Endothelial cell of umbilical vein (primary cell): ENCODE measurements around the gene CXCR5. TPM values are rescaled to one million over a fixed set of nuclear protein-coding genes. Genes with fewer than 3 reads are reported as not detected.

Experiments
- BruUV-seq: library from RNA; stranded (reverse); fragments of 400-500 nt; replicated peaks from 2 replicates; lab custom pipeline; 2021; lab: Mats Ljungman, UMichigan
- CTCF ChIA-PET: fragments of 300-600, 350-600 bp; sonication (Branson Sonifier 250); formaldehyde crosslinking; loops from one replicate; lab custom pipeline; 2021; ENCODE audit warnings: antibody characterized with exemption, inconsistent platforms; lab: Charles Lee
- POLR2A ChIA-PET: fragments of 300-600, 350-600 bp; sonication (Branson Sonifier 250); formaldehyde crosslinking; loops from one replicate; lab custom pipeline; 2021; ENCODE audit warnings: antibody characterized with exemption, inconsistent platforms; lab: Charles Lee
- DNase-seq: peaks from one replicate; pipeline ENCODE4 v3.0.0-alpha.2; 2011; ENCODE audit warnings: low read depth, low spot score
- FAIRE-seq: peaks from 2 replicates; lab custom pipeline; 2011; peaks lifted over from hg19 to GRCh38; lab: Jason Lieb, UNC
- H2AFZ ChIP-seq: 2 replicates; pipeline ENCODE4 v1.6.0; 2012; ENCODE audit warnings: low read depth, low read length, control low read depth, inconsistent platforms
- H3K27ac ChIP-seq: 2 replicates; pipeline ENCODE4 v1.5.1; 2011; ENCODE audit warnings: low read depth, mild to moderate bottlenecking, control low read depth, low read length, moderate library complexity; ENCODE audit not compliant: insufficient read depth
- H3K27me3 ChIP-seq, 2 experiments: 2 replicates each; pipeline versions ENCODE4 v1.6.0 to v1.6.1; 2011; ENCODE audit warnings: low read length in 2 of 2, mixed read lengths in 1 of 2; ENCODE audit not compliant: control insufficient read depth in 2 of 2, insufficient read depth in 2 of 2
- H3K36me3 ChIP-seq, 2 experiments: 2 replicates in 1 of 2; 3 replicates in 1 of 2; pipeline ENCODE4 v1.5.1; 2011; ENCODE audit warnings: low read length in 2 of 2, mild to moderate bottlenecking in 1 of 2, moderate library complexity in 1 of 2; ENCODE audit not compliant: control insufficient read depth in 2 of 2, insufficient read depth in 2 of 2; ENCODE audit errors: extremely low read depth in 1 of 2
- H3K4me1 ChIP-seq: 3 replicates; pipeline ENCODE4 v1.5.1; 2011; ENCODE audit warnings: mild to moderate bottlenecking, low read length; ENCODE audit not compliant: control insufficient read depth, insufficient read depth; ENCODE audit errors: extremely low read depth
- H3K4me2 ChIP-seq: 2 replicates; pipeline ENCODE4 v1.6.1; 2011; ENCODE audit warnings: low read length, control low read depth, mixed read lengths; ENCODE audit not compliant: insufficient read depth
- H3K4me3 ChIP-seq, 3 experiments: fragments of 200-600 bp in 1 of 3; sonication (generic), shearing (Covaris generic) in 1 of 3; replicated peaks in 1 of 3; 2 replicates each; pipeline ENCODE4 v1.5.1; 2011 to 2016; ENCODE audit warnings: control low read depth in 3 of 3, low read length in 3 of 3, mild to moderate bottlenecking in 2 of 3, inconsistent platforms in 1 of 3, low read depth in 1 of 3, moderate library complexity in 1 of 3; ENCODE audit not compliant: insufficient read depth in 1 of 3
- H3K79me2 ChIP-seq: 2 replicates; pipeline ENCODE4 v1.6.0; 2012; ENCODE audit warnings: low read length, inconsistent platforms; ENCODE audit not compliant: control insufficient read depth, insufficient read depth
- H3K9ac ChIP-seq: replicated peaks from 2 replicates; pipeline ENCODE3; 2011; ENCODE audit warnings: low read length, control low read depth; ENCODE audit not compliant: insufficient read depth; ENCODE audit errors: extremely low read depth
- H3K9me1 ChIP-seq: replicated peaks from 3 replicates; pipeline ENCODE4 v1.6.0; 2011; ENCODE audit warnings: mild to moderate bottlenecking, low read length; ENCODE audit not compliant: control insufficient read depth, insufficient read depth; ENCODE audit errors: extremely low read depth
- H3K9me3 ChIP-seq: replicated peaks from 2 replicates; pipeline ENCODE4 v1.5.1; 2012; ENCODE audit warnings: low read length, inconsistent platforms; ENCODE audit not compliant: control insufficient read depth, insufficient read depth
- H4K20me1 ChIP-seq: replicated peaks from 2 replicates; pipeline ENCODE3; 2011; ENCODE audit warnings: mild to moderate bottlenecking, low read length; ENCODE audit not compliant: control insufficient read depth, insufficient read depth; ENCODE audit errors: extremely low read depth
- EZH2 ChIP-seq: IDR thresholded peaks from 2 replicates; pipeline ENCODE4 v1.6.1; 2012; ENCODE audit warnings: borderline replicate concordance, low read depth, mild to moderate bottlenecking, moderate library complexity, low read length, inconsistent platforms; ENCODE audit not compliant: severe bottlenecking
- FOS ChIP-seq: IDR thresholded peaks from 2 replicates; pipeline ENCODE4 v1.6.1; 2011; ENCODE audit warnings: mild to moderate bottlenecking, low read length, moderate library complexity, borderline replicate concordance; ENCODE audit not compliant: insufficient read depth
- GATA2 ChIP-seq: IDR thresholded peaks from 2 replicates; pipeline ENCODE4 v1.7.0; 2011; ENCODE audit warnings: low read depth, mild to moderate bottlenecking, moderate library complexity, mixed read lengths, low read length; ENCODE audit not compliant: insufficient read length, insufficient read depth
- JUN ChIP-seq: IDR thresholded peaks from 2 replicates; pipeline ENCODE4 v1.6.1; 2011; ENCODE audit warnings: borderline replicate concordance, low read depth; ENCODE audit not compliant: insufficient read length, insufficient read depth
- MYC ChIP-seq: IDR thresholded peaks from one replicate; pipeline ENCODE4 v1.6.1; 2011; ENCODE audit warnings: mild to moderate bottlenecking, low read depth, low read length
- POLR2A ChIP-seq: IDR thresholded peaks from 2 replicates; pipeline ENCODE4 v1.6.1; 2012; ENCODE audit warnings: low read depth, mild to moderate bottlenecking, control low read depth, low read length
- POLR2AphosphoS5 ChIP-seq: IDR thresholded peaks from 2 replicates; pipeline ENCODE4 v1.6.1; 2012; ENCODE audit warnings: low read depth, mild to moderate bottlenecking, control low read depth, low read length, moderate library complexity; ENCODE audit not compliant: insufficient read depth
- dilution Hi-C: fragments of 300-500 bp; cut with MboI; formaldehyde crosslinking; loops from one replicate; pipeline ENCODE4 v1.15.0; 2019; ENCODE audit warnings: low sequenced_read_pairs; ENCODE audit not compliant: extremely low pct_ligation_motif_present
- intact Hi-C: fragments of 100-400 bp; cut with micrococcal nuclease; formaldehyde crosslinking; loops from one replicate; pipeline ENCODE4 v1.10.0; 2022
- polyA plus RNA-seq, 4 experiments: library from polyadenylated mRNA; depleted of rRNA in 3 of 4; stranded (reverse) in 3 of 4; unstranded in 1 of 4; fragments of >200 nt; gene quantifications; 2 replicates each; pipeline versions ENCODE4 v1.2.1 to v1.2.3, GENCODE V29; 2011 to 2012; ENCODE audit warnings: missing spikeins in 1 of 4
- total RNA-seq: library from RNA; stranded (reverse); gene quantifications from 2 replicates; pipeline ENCODE4 v1.2.3, GENCODE V29; 2021
- TF ChIP-seq, protein P1 (sequence below), 2 donors: IDR thresholded peaks; 1 replicate in 1 of 2; 2 replicates in 1 of 2; pipeline ENCODE4 v1.5.1; 2011; ENCODE audit warnings: low read length in 2 of 2, mild to moderate bottlenecking in 2 of 2, moderate library complexity in 2 of 2, control low read depth in 1 of 2, inconsistent platforms in 1 of 2, low read depth in 1 of 2; ENCODE audit not compliant: insufficient read depth in 1 of 2; ENCODE audit errors: extremely low read depth in 1 of 2
- TF ChIP-seq, protein P2 (sequence below): IDR thresholded peaks from 2 replicates; pipeline ENCODE4 v1.6.1; 2011; ENCODE audit not compliant: insufficient read depth, insufficient read length

Gene CXCR5
- total and polyA plus RNA-seq, 2 donors (not counting 3 experiments of a cell fraction or from before 2014, with no cell fraction given): not detected

DNA sequence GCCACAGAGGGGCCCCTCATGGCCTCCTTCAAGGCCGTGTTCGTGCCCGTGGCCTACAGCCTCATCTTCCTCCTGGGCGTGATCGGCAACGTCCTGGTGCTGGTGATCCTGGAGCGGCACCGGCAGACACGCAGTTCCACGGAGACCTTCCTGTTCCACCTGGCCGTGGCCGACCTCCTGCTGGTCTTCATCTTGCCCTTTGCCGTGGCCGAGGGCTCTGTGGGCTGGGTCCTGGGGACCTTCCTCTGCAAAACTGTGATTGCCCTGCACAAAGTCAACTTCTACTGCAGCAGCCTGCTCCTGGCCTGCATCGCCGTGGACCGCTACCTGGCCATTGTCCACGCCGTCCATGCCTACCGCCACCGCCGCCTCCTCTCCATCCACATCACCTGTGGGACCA, 10.0 kb downstream of the CXCR5 start:
- no peaks in the 10 kb centered on the region for H3K4me1 ChIP-seq
- no peak overlapping the region for H3K4me2 ChIP-seq
- POLR2A ChIA-PET: no interaction called here
- no peaks in the 10 kb centered on the region for H3K9me1 ChIP-seq
- FAIRE-seq (no peak), DNase-seq (no peak)
- peaks cover 0 to 3% of the 10 kb centered on the region in 2 experiments for H3K36me3 ChIP-seq
- BruUV-seq: no TSS peak
- no peaks in the 10 kb centered on the region for H3K9me3 ChIP-seq
- peaks cover 0 to 8% of the 10 kb centered on the region in 2 experiments for H3K27me3 ChIP-seq
- no peak overlapping the region for H3K27ac ChIP-seq
- no peaks in the 10 kb centered on the region for H4K20me1 ChIP-seq
- dilution Hi-C loops (no loop called here), intact Hi-C loops (no loop called here)
- no peak for TF ChIP-seq MYC
- TF ChIP-seq POLR2A: no peak
- TF ChIP-seq GATA2: no peak
- TF ChIP-seq, protein P1, sequence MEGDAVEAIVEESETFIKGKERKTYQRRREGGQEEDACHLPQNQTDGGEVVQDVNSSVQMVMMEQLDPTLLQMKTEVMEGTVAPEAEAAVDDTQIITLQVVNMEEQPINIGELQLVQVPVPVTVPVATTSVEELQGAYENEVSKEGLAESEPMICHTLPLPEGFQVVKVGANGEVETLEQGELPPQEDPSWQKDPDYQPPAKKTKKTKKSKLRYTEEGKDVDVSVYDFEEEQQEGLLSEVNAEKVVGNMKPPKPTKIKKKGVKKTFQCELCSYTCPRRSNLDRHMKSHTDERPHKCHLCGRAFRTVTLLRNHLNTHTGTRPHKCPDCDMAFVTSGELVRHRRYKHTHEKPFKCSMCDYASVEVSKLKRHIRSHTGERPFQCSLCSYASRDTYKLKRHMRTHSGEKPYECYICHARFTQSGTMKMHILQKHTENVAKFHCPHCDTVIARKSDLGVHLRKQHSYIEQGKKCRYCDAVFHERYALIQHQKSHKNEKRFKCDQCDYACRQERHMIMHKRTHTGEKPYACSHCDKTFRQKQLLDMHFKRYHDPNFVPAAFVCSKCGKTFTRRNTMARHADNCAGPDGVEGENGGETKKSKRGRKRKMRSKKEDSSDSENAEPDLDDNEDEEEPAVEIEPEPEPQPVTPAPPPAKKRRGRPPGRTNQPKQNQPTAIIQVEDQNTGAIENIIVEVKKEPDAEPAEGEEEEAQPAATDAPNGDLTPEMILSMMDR (IDR thresholded peaks at IDR 0.05; ENCODE audit: extremely low read depth in 1 of 2, insufficient read depth in 1 of 2, low read depth in 1 of 2, low read length in 2 of 2): no peak
- no peak for TF ChIP-seq POLR2AphosphoS5
- TF ChIP-seq EZH2: no peak
- no peak for TF ChIP-seq FOS
- no peak for TF ChIP-seq JUN
- TF ChIP-seq, protein P2, sequence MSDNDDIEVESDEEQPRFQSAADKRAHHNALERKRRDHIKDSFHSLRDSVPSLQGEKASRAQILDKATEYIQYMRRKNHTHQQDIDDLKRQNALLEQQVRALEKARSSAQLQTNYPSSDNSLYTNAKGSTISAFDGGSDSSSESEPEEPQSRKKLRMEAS: no peak
- no peak overlapping the region for H2AFZ ChIP-seq
- no peak overlapping the region for H3K9ac ChIP-seq
- no peak overlapping the region for H3K4me3 ChIP-seq
- CTCF ChIA-PET: interaction anchor here (0.8 to 1.2 kb wide), 2 partner anchors 14 to 103 kb away, joined by 3 read pairs; partner anchors contain the start of gene DDX6
- H3K79me2 ChIP-seq: no peaks in the 10 kb centered on the region
